Colonic mucosa (tissue), 4 donors: ENCODE data around the gene PAM16. TPM values are rescaled to one million over a fixed set of nuclear protein-coding genes. Genes with fewer than 3 reads are reported as not detected.
A peak's percentile ranks its signal among the peaks of the same experiment; 100 is the strongest.

Experiments
- DNase-seq: peaks from one replicate; pipeline ENCODE4 v3.0.0-alpha.2; 2020
- H3K27ac ChIP-seq: fragments of 200-600 bp; one replicate; pipeline ENCODE4 v1.8.0; 2021
- H3K27me3 ChIP-seq: fragments of 200-600 bp; one replicate; pipeline ENCODE4 v1.8.0; 2021
- H3K36me3 ChIP-seq: fragments of 200-600 bp; one replicate; pipeline ENCODE4 v1.8.0; 2021
- H3K4me1 ChIP-seq: fragments of 200-600 bp; one replicate; pipeline ENCODE4 v1.8.0; 2021; ENCODE audit warnings: mild to moderate bottlenecking
- H3K4me3 ChIP-seq: fragments of 200-600 bp; one replicate; pipeline ENCODE4 v1.8.0; 2021
- H3K9ac ChIP-seq, 2 donors: one replicate each; pipeline ENCODE4 v1.7.0; 2013; ENCODE audit warnings: control low read depth in 2 of 2, low read depth in 2 of 2, low read length in 2 of 2
- H3K9me3 ChIP-seq: fragments of 200-600 bp; one replicate; pipeline ENCODE4 v1.8.0; 2021
- CTCF ChIP-seq: fragments of 200-600 bp; IDR thresholded peaks from one replicate; pipeline ENCODE4 v1.8.0; 2022; ENCODE audit warnings: antibody characterized with exemption, mild to moderate bottlenecking
- intact Hi-C: fragments of 100-400 bp; cut with DNase I; formaldehyde crosslinking; loops from one replicate; pipeline ENCODE4 v1.14.1; 2022
- total RNA-seq, 2 donors: library from RNA; stranded (reverse); fragmentation: NEBNext Ultra II Directional in 1 of 2; extraction: Animal tissue kit (Norgen Biotek cat#: 25700) in 1 of 2; gene quantifications; one replicate each; pipeline ENCODE4 v1.2.1, GENCODE V29; 2021
- donor health status: healthy.
- donor health status: DM: no; HTN: no; CAD: no.
- donor health status: DM: no; HTN: no; CAD: no.

Gene PAM16
- total RNA-seq, 2 donors from 2014 or later = 28.2 to 43.6 TPM

- DNase-seq = peak; percentile 23
- Histone ChIP-seq H3K9ac (peak overlapping the region; percentile 12 to 43), H3K9me3 (no peaks in the 10 kb centered on the region), H3K4me3 (peak overlapping the region; percentile 46), H3K27ac (peak overlapping the region; percentile 68), H3K4me1 (peaks cover 14% of the 10 kb centered on the region), H3K36me3 (no peaks in the 10 kb centered on the region), H3K27me3 (peaks cover 33% of the 10 kb centered on the region)
- intact Hi-C loops = no loop called here
- no peak for TF ChIP-seq CTCF
Observed at GRCh38 chr16:4316108-4316863, 34.8 kb downstream of the PAM16 start.

- TF ChIP-seq CTCF = no peak
- H3K9me3 ChIP-seq = no peaks in the 10 kb centered on the region
- DNase-seq = peak; percentile 41
- H3K36me3 ChIP-seq = no peaks in the 10 kb centered on the region
- intact Hi-C loops = no loop called here
- H3K27ac ChIP-seq = peak within 1 kb of the TSS; percentile 80
- H3K4me1 ChIP-seq = peaks cover 14% of the 10 kb centered on the region
- peak within 1 kb of the TSS; percentile 46 for H3K4me3 ChIP-seq
- H3K9ac ChIP-seq = peak within 1 kb of the TSS; percentile 26 to 79
- peaks cover 33% of the 10 kb centered on the region for H3K27me3 ChIP-seq
Observed at GRCh38 chr16:4315186-4316107, 35.7 kb downstream of the PAM16 start, which contains the start of gene GLIS2. GLIS2 (plus strand) TSS chr16:4316067; CDS start chr16:4332281, 16,214 bp downstream.

GRCh38 chr16:4314532-4315185 lies 36.5 kb downstream of the PAM16 start:
- intact Hi-C loops = no loop called here
- H3K27me3 ChIP-seq = peaks cover 33% of the 10 kb centered on the region
- peak overlapping the region; percentile 80 for H3K27ac ChIP-seq
- H3K9me3 ChIP-seq = no peaks in the 10 kb centered on the region
- H3K9ac ChIP-seq = peak overlapping the region; percentile 26 to 79
- H3K4me1 ChIP-seq = peaks cover 14% of the 10 kb centered on the region
- DNase-seq = peak; percentile 23
- H3K36me3 ChIP-seq = no peaks in the 10 kb centered on the region
- TF ChIP-seq CTCF = no peak
- H3K4me3 ChIP-seq = peak overlapping the region; percentile 46

- H3K27me3 ChIP-seq = peaks cover 33% of the 10 kb centered on the region
- no peak overlapping the region for H3K9ac ChIP-seq
- H3K4me1 ChIP-seq = peaks cover 11% of the 10 kb centered on the region
- intact Hi-C loops = no loop called here
- H3K9me3 ChIP-seq = no peaks in the 10 kb centered on the region
- peak; percentile 39 for DNase-seq
- no peaks in the 10 kb centered on the region for H3K36me3 ChIP-seq
- H3K27ac ChIP-seq = no peak overlapping the region
- TF ChIP-seq CTCF = peak; percentile 53
- H3K4me3 ChIP-seq = no peak overlapping the region
Observed at GRCh38 chr16:4313563-4314531, 37.3 kb downstream of the PAM16 start.
